ENCODE results near the gene OR2L13. TPM values are rescaled to one million over a fixed set of nuclear protein-coding genes. Genes with fewer than 3 reads are reported as not detected.

OR2L13 gene
- total and polyA plus RNA-seq, 12 donors: not detected

- no peak for TF ChIP-seq CTCF (IDR thresholded peaks at IDR 0.05)
- WGBS, 2 donors: 77 to 78% methylated on average over 3 of the region's 3 CpGs
- Histone ChIP-seq H3K4me1 (no peaks in the 10 kb centered on the region), H3K27me3 (no peaks in the 10 kb centered on the region), H3K4me3 (no peak within 1 kb of the TSS), H3K27ac (no peak within 1 kb of the TSS), H3K36me3 (no peaks in the 10 kb centered on the region), H3K9me3 (peaks cover 0 to 26% (median 7%) of the 10 kb centered on the region in 11 donors)
- intact Hi-C loops (cut with DNase I): no loop called here
- no peak for ATAC-seq
- no peak for DNase-seq
Measured at GRCh38 chr1:248144513-248145198, 49.7 kb downstream of the OR2L13 start, which contains the start of gene OR2M5. Gene OR2M5 (plus strand): TSS chr1:248145148. CDS start chr1:248145148, 0 bp downstream.

Other genes with a start within 250 kb of the OR2L13 start
- gene TRIM58, start 238.0 kb upstream of the OR2L13 start, total RNA-seq: under 1 TPM in 9 of 10 donors, not detected in 1; 0.09 to 0.85 (median 0.33) TPM
- under 1 TPM in 1 of 2 donors, not detected in 1; 0.06 TPM for gene TRIM58, start 238.0 kb upstream of the OR2L13 start, polyA plus RNA-seq
- gene OR2W3, start 199.6 kb upstream of the OR2L13 start, total RNA-seq: under 1 TPM in 1 of 10 donors, not detected in 9; 0.26 TPM
- gene OR2W3, start 199.6 kb upstream of the OR2L13 start, polyA plus RNA-seq: under 1 TPM in 1 of 2 donors, not detected in 1; 0.06 TPM
- not detected for gene OR2T8, start 174.9 kb upstream of the OR2L13 start, total RNA-seq
- gene OR2T8, start 174.9 kb upstream of the OR2L13 start, polyA plus RNA-seq: not detected
- not detected for gene OR2AJ1, start 170.3 kb upstream of the OR2L13 start, total RNA-seq
- gene OR2AJ1, start 170.3 kb upstream of the OR2L13 start, polyA plus RNA-seq: not detected
- not detected for gene OR2L8, start 146.3 kb upstream of the OR2L13 start, total RNA-seq
- gene OR2L8, start 146.3 kb upstream of the OR2L13 start, polyA plus RNA-seq: not detected
- gene OR2AK2, start 130.0 kb upstream of the OR2L13 start, total RNA-seq: not detected
- gene OR2AK2, start 130.0 kb upstream of the OR2L13 start, polyA plus RNA-seq: not detected
- gene OR2L5, start 81.5 kb upstream of the OR2L13 start, total RNA-seq: not detected
- gene OR2L5, start 81.5 kb upstream of the OR2L13 start, polyA plus RNA-seq: not detected
- gene OR2L2, start 65.1 kb upstream of the OR2L13 start, total RNA-seq: under 1 TPM in 1 of 10 donors, not detected in 9; 0.07 TPM
- not detected for gene OR2L2, start 65.1 kb upstream of the OR2L13 start, polyA plus RNA-seq
- gene OR2L3, start 48.3 kb upstream of the OR2L13 start, total RNA-seq: not detected
- not detected for gene OR2L3, start 48.3 kb upstream of the OR2L13 start, polyA plus RNA-seq
- not detected for gene OR2M5, start 50.0 kb downstream of the OR2L13 start, total RNA-seq
- not detected for gene OR2M5, start 50.0 kb downstream of the OR2L13 start, polyA plus RNA-seq
- gene OR2M2, start 79.6 kb downstream of the OR2L13 start, total RNA-seq: not detected
- gene OR2M2, start 79.6 kb downstream of the OR2L13 start, polyA plus RNA-seq: not detected
- not detected for gene OR2M3, start 102.1 kb downstream of the OR2L13 start, total RNA-seq
- not detected for gene OR2M3, start 102.1 kb downstream of the OR2L13 start, polyA plus RNA-seq
- gene OR2M4, start 136.2 kb downstream of the OR2L13 start, total RNA-seq: not detected
- gene OR2M4, start 136.2 kb downstream of the OR2L13 start, polyA plus RNA-seq: not detected
- gene OR2T33, start 182.8 kb downstream of the OR2L13 start, total RNA-seq: not detected
- gene OR2T33, start 182.8 kb downstream of the OR2L13 start, polyA plus RNA-seq: under 1 TPM in 1 of 2 donors, not detected in 1; 0.03 TPM
- not detected for gene OR2T12, start 208.2 kb downstream of the OR2L13 start, total RNA-seq
- gene OR2T12, start 208.2 kb downstream of the OR2L13 start, polyA plus RNA-seq: not detected
- gene OR2M7, start 229.4 kb downstream of the OR2L13 start, total RNA-seq: not detected
- not detected for gene OR2M7, start 229.4 kb downstream of the OR2L13 start, polyA plus RNA-seq

Data from heart right ventricle (tissue), 16 donors.